K562 (cell line): ENCODE results near the gene COL11A2. TPM values are rescaled to one million over a fixed set of nuclear protein-coding genes. Genes with fewer than 3 reads are reported as not detected.

Source experiments
- ATAC-seq: fragments of 200-7000 bp; cut with Tn5 transposase; 3 replicates; pipeline ENCODE4 v1.9.1; 2020; ENCODE audit warnings: moderate library complexity
- BruUV-seq: library from RNA; stranded (reverse); fragments of 400-500 nt; replicated peaks from 2 replicates; lab custom pipeline; 2021; lab: Mats Ljungman, UMichigan
- CTCF ChIA-PET: fragments of 300-600 bp; formaldehyde crosslinking; extraction: SDS; loops from one replicate; lab custom pipeline; 2021; ENCODE audit warnings: low intra/inter-chr PET ratio; lab: Yijun Ruan, JAX
- POLR2A ChIA-PET: fragments of 300-600, 350-650 bp; sonication (Branson Sonifier 250); formaldehyde crosslinking; extraction: SDS; loops from one replicate; lab custom pipeline; 2021; ENCODE audit warnings: antibody characterized with exemption, inconsistent platforms; lab: Yijun Ruan, JAX
- DNase-seq, 4 experiments: peaks; one replicate each; pipeline versions ENCODE4 v3.0.0 to v3.0.0-alpha.2; 2011 to 2018; ENCODE audit warnings: low spot score in 3 of 4, mixed read lengths in 3 of 4; ENCODE audit errors: extremely low read depth in 1 of 4
- FAIRE-seq: peaks from 2 replicates; lab custom pipeline; 2011; peaks lifted over from hg19 to GRCh38; lab: Jason Lieb, UNC
- H2AFZ ChIP-seq: 2 replicates; pipeline ENCODE4 v1.6.0; 2011; ENCODE audit warnings: low read depth, low read length, control low read depth, inconsistent platforms
- H3K27ac ChIP-seq: fragments of 200-600 bp; 3 replicates; pipeline ENCODE4 v1.8.0; 2011; ENCODE audit warnings: low read depth, mild to moderate bottlenecking, control low read depth, inconsistent platforms, low read length, moderate library complexity, mixed read lengths; ENCODE audit errors: extremely low read depth
- H3K27me3 ChIP-seq, 2 experiments: fragments of 300-600 bp in 1 of 2; 2 replicates in 1 of 2; 3 replicates in 1 of 2; pipeline versions ENCODE4 v1.6.0 to v1.8.0; 2011; ENCODE audit warnings: inconsistent platforms in 2 of 2, low read length in 2 of 2, mild to moderate bottlenecking in 1 of 2, mixed read lengths in 1 of 2, moderate library complexity in 1 of 2; ENCODE audit not compliant: control insufficient read depth in 2 of 2, insufficient read depth in 2 of 2
- H3K36me3 ChIP-seq: fragments of 300-600 bp; 3 replicates; pipeline ENCODE4 v1.8.0; 2011; ENCODE audit warnings: mild to moderate bottlenecking, low read length, inconsistent platforms; ENCODE audit not compliant: control insufficient read depth, insufficient read depth
- H3K4me1 ChIP-seq, 2 experiments: fragments of 200-600 bp in 1 of 2; replicated peaks in 1 of 2; 2 replicates in 1 of 2; 3 replicates in 1 of 2; pipeline versions ENCODE4 v1.5.1 to v1.8.0; 2011; ENCODE audit warnings: inconsistent platforms in 2 of 2, low read length in 2 of 2, mild to moderate bottlenecking in 1 of 2, mixed read lengths in 1 of 2, moderate library complexity in 1 of 2; ENCODE audit not compliant: control insufficient read depth in 2 of 2, insufficient read depth in 2 of 2
- H3K4me2 ChIP-seq: 2 replicates; pipeline ENCODE4 v1.6.1; 2011; ENCODE audit warnings: low read length, control low read depth, inconsistent platforms, mixed read lengths; ENCODE audit not compliant: insufficient read depth
- H3K4me3 ChIP-seq: fragments of 200-600 bp; sonication (generic), shearing (Covaris generic); 2 replicates; pipeline ENCODE4 v1.5.1; 2016; ENCODE audit warnings: control low read depth, inconsistent platforms
- H3K79me2 ChIP-seq: fragments of 200-600 bp; 3 replicates; pipeline ENCODE4 v1.8.0; 2011; ENCODE audit warnings: low read length, inconsistent platforms; ENCODE audit not compliant: control insufficient read depth, insufficient read depth
- H3K9ac ChIP-seq, 2 experiments: 2 replicates each; pipeline versions ENCODE4 v1.6.0 to v1.6.1; 2011; ENCODE audit warnings: low read depth in 2 of 2, low read length in 2 of 2, control low read depth in 1 of 2, inconsistent platforms in 1 of 2, mild to moderate bottlenecking in 1 of 2, mixed read lengths in 1 of 2; ENCODE audit not compliant: insufficient read depth in 1 of 2
- H3K9me1 ChIP-seq: one replicate; pipeline ENCODE4 v1.6.0; 2011; ENCODE audit warnings: inconsistent platforms, mild to moderate bottlenecking, low read length, moderate library complexity; ENCODE audit not compliant: control insufficient read depth, insufficient read depth
- H3K9me3 ChIP-seq: replicated peaks from 2 replicates; pipeline ENCODE4 v1.5.1; 2011; ENCODE audit warnings: low read depth, low read length, inconsistent platforms; ENCODE audit not compliant: control insufficient read depth, insufficient read depth
- H4K20me1 ChIP-seq: replicated peaks from 2 replicates; pipeline ENCODE4 v1.6.1; 2011; ENCODE audit warnings: low read length, inconsistent platforms, mixed read lengths; ENCODE audit not compliant: control insufficient read depth, insufficient read depth
- KDM1A ChIP-seq, 2 experiments: fragments of 450-650 bp; IDR thresholded peaks; 2 replicates each; pipeline ENCODE4 v1.6.1; 2016; ENCODE audit warnings: mild to moderate bottlenecking in 2 of 2
- PHF21A ChIP-seq: fragments of 450-650 bp; IDR thresholded peaks from 2 replicates; pipeline ENCODE4 v1.6.1; 2017; ENCODE audit warnings: low read depth, borderline replicate concordance
- RBM25 ChIP-seq: fragments of 200-400 bp; formaldehyde crosslinking; IDR thresholded peaks from 2 replicates; pipeline ENCODE4 v1.6.1; 2018; ENCODE audit warnings: low read length, low read depth, moderate library complexity; ENCODE audit not compliant: severe bottlenecking
- ZNF133 ChIP-seq: fragments of 250-450 bp; sonication (Bioruptor Pico); IDR thresholded peaks from 2 replicates; pipeline ENCODE4 v1.4.0; 2020; ENCODE audit warnings: mild to moderate bottlenecking
- WGBS: fragments of 100-300 bp; shearing (Covaris generic); methylation state at CpG from one replicate; pipeline ENCODE4 v1.1.6; 2016; ENCODE audit warnings: low coverage, mixed read lengths; ENCODE audit not compliant: insufficient coverage; ENCODE audit errors: missing lambda C conversion rate; 5-methylcytosine and 5-hydroxymethylcytosine counted together
- in situ Hi-C: fragments of 300-500 bp; cut with MboI; formaldehyde crosslinking; loops from 4 replicates; pipeline ENCODE4 v1.15.0; 2018; ENCODE audit warnings: inconsistent platforms, mixed read lengths
- intact Hi-C: fragments of 100-400 bp; cut with micrococcal nuclease; formaldehyde crosslinking; loops from 2 replicates; pipeline ENCODE4 v1.14.2; 2022
- polyA plus RNA-seq, 8 experiments: library from polyadenylated mRNA; depleted of rRNA in 4 of 8; stranded (reverse) in 5 of 8; unstranded in 3 of 8; fragments of >200 nt; fragmentation: Nextera tagmentation in 2 of 8; fragmentation: Illumina TruSeq in 1 of 8; extraction: Ambion mirVana in 2 of 8; extraction: Trizol in 1 of 8; gene quantifications; 2 replicates each; pipeline versions ENCODE4 v1.2.1 to v1.2.3, GENCODE V29; 2011 to 2014; ENCODE audit warnings: inconsistent platforms in 1 of 8, missing spikeins in 1 of 8
- total RNA-seq, 7 experiments: library from RNA; depleted of rRNA in 6 of 7; stranded (reverse); fragments of >200 nt in 6 of 7; fragmentation: Illumina TruSeq in 2 of 7; extraction: Trizol in 2 of 7; gene quantifications; 2 replicates each; pipeline versions ENCODE4 v1.2.1 to v1.2.3, GENCODE V29; 2011 to 2021; ENCODE audit warnings: low replicate concordance in 1 of 7
- TF ChIP-seq, protein P1 (sequence below): fragments of 250-450 bp; sonication (Bioruptor Pico); IDR thresholded peaks from 2 replicates; pipeline ENCODE4 v1.9.0; 2021; ENCODE audit warnings: mild to moderate bottlenecking
- TF ChIP-seq, protein P2 (sequence below): sonication (generic); IDR thresholded peaks from 2 replicates; pipeline ENCODE4 v1.6.1; 2016
- TF ChIP-seq, protein P3 (sequence below): fragments of 250-450 bp; sonication (Bioruptor Pico); IDR thresholded peaks from 2 replicates; pipeline ENCODE4 v1.8.0; 2021; ENCODE audit warnings: borderline replicate concordance, mild to moderate bottlenecking, moderate library complexity; ENCODE audit not compliant: poor library complexity, severe bottlenecking
- TF ChIP-seq, protein P4 (sequence below): fragments of 450-650 bp; formaldehyde crosslinking; IDR thresholded peaks from 2 replicates; pipeline ENCODE4 v1.4.0; 2022; ENCODE audit warnings: missing genetic modification characterization

COL11A2 gene
- total and polyA plus RNA-seq, 9 of the 15 experiments (the other 6 are each of a cell fraction or from before 2014, with no cell fraction given), result 0.04 to 0.35 (median 0.09) TPM; not detected in 1

DNA sequence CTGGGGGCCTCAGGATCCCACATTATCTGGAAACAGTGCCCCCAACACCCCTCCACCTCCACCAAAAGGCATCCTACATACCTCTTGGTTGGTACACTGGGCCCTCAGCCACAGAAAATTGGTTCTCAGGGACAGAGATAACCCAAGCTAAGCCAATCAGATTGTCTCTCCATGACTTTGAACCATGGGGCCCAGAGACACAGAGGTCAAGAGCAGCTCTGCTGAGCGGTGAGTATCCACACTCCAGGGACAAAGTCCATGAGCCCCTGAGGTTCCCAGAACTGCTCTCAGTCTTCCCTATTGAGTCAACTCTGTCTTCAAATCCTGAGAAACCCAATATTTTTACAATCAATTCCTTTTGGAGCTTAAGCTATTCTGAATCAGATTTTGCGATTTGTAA lies 35.3 kb downstream of the COL11A2 start:
- 3% methylated on average over 2 of the region's 2 CpGs for WGBS
- POLR2A ChIA-PET, result interaction anchor here (0.9 kb wide), 1 partner anchor 9 kb away, joined by 3 read pairs; no protein-coding TSS in a partner anchor
- no peak for FAIRE-seq
- TF ChIP-seq, protein P1, sequence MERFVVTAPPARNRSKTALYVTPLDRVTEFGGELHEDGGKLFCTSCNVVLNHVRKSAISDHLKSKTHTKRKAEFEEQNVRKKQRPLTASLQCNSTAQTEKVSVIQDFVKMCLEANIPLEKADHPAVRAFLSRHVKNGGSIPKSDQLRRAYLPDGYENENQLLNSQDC (CRISPR knock-in tag), result no peak
- TF ChIP-seq, protein P2, sequence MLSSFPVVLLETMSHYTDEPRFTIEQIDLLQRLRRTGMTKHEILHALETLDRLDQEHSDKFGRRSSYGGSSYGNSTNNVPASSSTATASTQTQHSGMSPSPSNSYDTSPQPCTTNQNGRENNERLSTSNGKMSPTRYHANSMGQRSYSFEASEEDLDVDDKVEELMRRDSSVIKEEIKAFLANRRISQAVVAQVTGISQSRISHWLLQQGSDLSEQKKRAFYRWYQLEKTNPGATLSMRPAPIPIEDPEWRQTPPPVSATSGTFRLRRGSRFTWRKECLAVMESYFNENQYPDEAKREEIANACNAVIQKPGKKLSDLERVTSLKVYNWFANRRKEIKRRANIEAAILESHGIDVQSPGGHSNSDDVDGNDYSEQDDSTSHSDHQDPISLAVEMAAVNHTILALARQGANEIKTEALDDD, result no peak
- TF ChIP-seq, protein P3, sequence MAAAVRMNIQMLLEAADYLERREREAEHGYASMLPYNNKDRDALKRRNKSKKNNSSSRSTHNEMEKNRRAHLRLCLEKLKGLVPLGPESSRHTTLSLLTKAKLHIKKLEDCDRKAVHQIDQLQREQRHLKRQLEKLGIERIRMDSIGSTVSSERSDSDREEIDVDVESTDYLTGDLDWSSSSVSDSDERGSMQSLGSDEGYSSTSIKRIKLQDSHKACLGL (CRISPR knock-in tag), result no peak
- TF ChIP-seq RBM25 (no peak), ZNF133 (CRISPR knock-in tag) (no peak), KDM1A (IDR thresholded peaks at IDR 0.05) (no peak), PHF21A (no peak)
- TF ChIP-seq, protein P4, sequence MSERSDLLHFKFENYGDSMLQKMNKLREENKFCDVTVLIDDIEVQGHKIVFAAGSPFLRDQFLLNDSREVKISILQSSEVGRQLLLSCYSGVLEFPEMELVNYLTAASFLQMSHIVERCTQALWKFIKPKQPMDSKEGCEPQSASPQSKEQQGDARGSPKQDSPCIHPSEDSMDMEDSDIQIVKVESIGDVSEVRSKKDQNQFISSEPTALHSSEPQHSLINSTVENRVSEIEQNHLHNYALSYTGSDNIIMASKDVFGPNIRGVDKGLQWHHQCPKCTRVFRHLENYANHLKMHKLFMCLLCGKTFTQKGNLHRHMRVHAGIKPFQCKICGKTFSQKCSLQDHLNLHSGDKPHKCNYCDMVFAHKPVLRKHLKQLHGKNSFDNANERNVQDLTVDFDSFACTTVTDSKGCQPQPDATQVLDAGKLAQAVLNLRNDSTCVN (CRISPR knock-in tag), result no peak
- TF ChIP-seq, all 486 proteins: peak for 0
- Histone ChIP-seq H3K79me2 (no peaks in the 10 kb centered on the region), H3K9me3 (no peaks in the 10 kb centered on the region), H4K20me1 (no peaks in the 10 kb centered on the region), H3K4me3 (no peak overlapping the region), H3K4me1 (peaks cover 5 to 10% of the 10 kb centered on the region in 2 experiments; a peak in 3 of 5 replicates), H3K27ac (no peak overlapping the region), H3K4me2 (no peak overlapping the region), H3K9ac (no peak overlapping the region), H3K9me1 (no peaks in the 10 kb centered on the region), H3K27me3 (peaks cover 4 to 18% of the 10 kb centered on the region in 2 experiments; a peak in 3 of 5 replicates), H3K36me3 (no peaks in the 10 kb centered on the region), H2AFZ (no peak overlapping the region)
- in situ Hi-C loops (no loop called here), intact Hi-C loops (no loop called here)
- no TSS peak for BruUV-seq
- CTCF ChIA-PET, result no interaction called here
- ATAC-seq, result no peak
- peak in 1 of 4 experiments; percentile 4 for DNase-seq
